ENCODE data around the gene KCNT1. TPM values are rescaled to one million over a fixed set of nuclear protein-coding genes. Genes with fewer than 3 reads are reported as not detected.

Gene KCNT1
- total RNA-seq, 1 donor from 2014 or later, result not detected

GRCh38 chr9:135745686-135746324 is 43.8 kb downstream of the KCNT1 start:
- H3K36me3 ChIP-seq (ENCODE audit: control insufficient read depth, insufficient read depth, low read length), result no peaks in the 10 kb centered on the region
- peaks cover 2% of the 10 kb centered on the region for H3K27me3 ChIP-seq (ENCODE audit: control insufficient read depth, insufficient read depth, low read length)
- no peak for DNase-seq (ENCODE audit: low read depth)
- TF ChIP-seq CTCF (IDR thresholded peaks at IDR 0.05; ENCODE audit: insufficient read depth, low read length, poor library complexity, severe bottlenecking), result no peak
- no peak overlapping the region for H3K4me3 ChIP-seq (ENCODE audit: low read depth, low read length)

DNA sequence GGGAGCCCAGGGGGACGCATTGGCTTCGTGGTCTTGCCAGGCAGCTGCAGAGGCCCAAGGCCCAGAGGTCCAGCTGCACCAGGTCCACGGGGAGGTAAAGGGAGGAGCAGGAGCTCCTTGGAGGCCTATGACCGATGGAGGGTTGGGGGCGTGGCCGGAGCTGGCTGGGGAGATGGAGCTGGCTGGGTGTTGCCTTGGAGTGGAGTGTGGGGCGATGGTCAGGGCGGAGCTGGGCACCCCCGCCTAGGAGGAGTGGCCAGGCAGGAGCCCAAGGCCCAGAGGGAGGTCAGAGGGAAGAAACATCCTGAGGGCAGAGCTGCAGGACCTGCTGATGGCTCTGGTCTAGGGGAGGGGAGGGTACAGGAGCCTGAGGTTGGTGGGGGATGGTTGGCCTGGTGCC is 44.6 kb downstream of the KCNT1 start:
- peaks cover 2% of the 10 kb centered on the region for H3K27me3 ChIP-seq (ENCODE audit: control insufficient read depth, insufficient read depth, low read length)
- H3K36me3 ChIP-seq (ENCODE audit: control insufficient read depth, insufficient read depth, low read length), result no peaks in the 10 kb centered on the region
- no peak overlapping the region for H3K4me3 ChIP-seq (ENCODE audit: low read depth, low read length)
- TF ChIP-seq CTCF (IDR thresholded peaks at IDR 0.05; ENCODE audit: insufficient read depth, low read length, poor library complexity, severe bottlenecking), result no peak
- no peak for DNase-seq (ENCODE audit: low read depth)

- Histone ChIP-seq H3K4me3 (ENCODE audit: low read depth, low read length) (no peak overlapping the region), H3K27me3 (ENCODE audit: control insufficient read depth, insufficient read depth, low read length) (no peaks in the 10 kb centered on the region), H3K36me3 (ENCODE audit: control insufficient read depth, insufficient read depth, low read length) (no peaks in the 10 kb centered on the region)
- no peak for DNase-seq (ENCODE audit: low read depth)
- TF ChIP-seq CTCF (IDR thresholded peaks at IDR 0.05; ENCODE audit: insufficient read depth, low read length, poor library complexity, severe bottlenecking), result no peak
Observed at GRCh38 chr9:135747311-135747710, 45.3 kb downstream of the KCNT1 start.

GRCh38 chr9:135748676-135749075 is 46.7 kb downstream of the KCNT1 start:
- Histone ChIP-seq H3K27me3 (ENCODE audit: control insufficient read depth, insufficient read depth, low read length) (no peaks in the 10 kb centered on the region), H3K36me3 (ENCODE audit: control insufficient read depth, insufficient read depth, low read length) (no peaks in the 10 kb centered on the region), H3K4me3 (ENCODE audit: low read depth, low read length) (no peak overlapping the region)
- no peak for TF ChIP-seq CTCF (IDR thresholded peaks at IDR 0.05; ENCODE audit: insufficient read depth, low read length, poor library complexity, severe bottlenecking)
- DNase-seq (ENCODE audit: low read depth), result no peak

DNA sequence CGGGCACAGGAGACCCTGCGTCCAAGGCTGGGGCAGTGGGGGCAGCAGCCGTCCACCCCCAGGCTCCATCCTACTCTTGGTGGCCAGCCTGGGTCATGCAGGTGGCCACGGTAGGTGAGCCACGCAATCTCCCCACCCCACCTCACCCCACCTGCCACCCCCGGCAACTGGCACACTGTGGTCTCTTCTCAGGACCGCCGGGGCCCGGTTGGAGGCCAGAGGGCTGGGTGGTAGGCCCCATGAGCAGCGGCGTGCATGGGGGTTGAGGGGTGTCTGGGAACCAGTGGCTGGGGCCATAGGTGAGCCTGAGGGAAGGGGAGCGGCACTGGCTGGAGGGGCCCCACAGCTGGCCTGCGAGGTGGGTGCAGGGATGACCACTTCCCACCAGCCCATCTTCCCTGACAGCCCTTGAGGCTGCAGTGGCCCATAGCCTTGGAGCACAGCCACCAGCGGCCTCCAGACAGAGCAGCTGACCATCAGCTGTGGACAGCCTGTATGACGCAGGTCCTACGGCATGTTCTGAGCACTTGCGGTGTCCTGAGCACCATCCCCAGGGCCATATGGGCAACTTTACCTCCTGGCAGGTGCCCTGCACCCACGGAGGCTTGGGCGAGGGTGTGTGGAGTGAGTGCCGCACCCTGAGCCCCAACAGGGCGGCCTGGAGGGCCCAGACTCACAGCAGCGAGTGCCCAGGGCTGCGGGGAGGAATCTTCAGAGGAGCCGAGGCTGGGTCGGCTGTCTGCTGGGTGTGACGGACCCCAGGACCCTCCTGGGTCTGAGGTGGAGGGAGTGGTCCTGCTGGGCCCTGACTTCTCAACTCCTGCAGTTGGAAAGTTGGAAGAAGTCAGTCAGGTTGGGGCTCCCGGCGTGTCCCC is 47.4 kb downstream of the KCNT1 start:
- Histone ChIP-seq H3K4me3 (ENCODE audit: low read depth, low read length) (no peak overlapping the region), H3K36me3 (ENCODE audit: control insufficient read depth, insufficient read depth, low read length) (no peaks in the 10 kb centered on the region), H3K27me3 (ENCODE audit: control insufficient read depth, insufficient read depth, low read length) (no peaks in the 10 kb centered on the region)
- no peak for DNase-seq (ENCODE audit: low read depth)
- TF ChIP-seq CTCF (IDR thresholded peaks at IDR 0.05; ENCODE audit: insufficient read depth, low read length, poor library complexity, severe bottlenecking), result no peak
